ENCODE results near the gene ZNRF2.

DNA sequence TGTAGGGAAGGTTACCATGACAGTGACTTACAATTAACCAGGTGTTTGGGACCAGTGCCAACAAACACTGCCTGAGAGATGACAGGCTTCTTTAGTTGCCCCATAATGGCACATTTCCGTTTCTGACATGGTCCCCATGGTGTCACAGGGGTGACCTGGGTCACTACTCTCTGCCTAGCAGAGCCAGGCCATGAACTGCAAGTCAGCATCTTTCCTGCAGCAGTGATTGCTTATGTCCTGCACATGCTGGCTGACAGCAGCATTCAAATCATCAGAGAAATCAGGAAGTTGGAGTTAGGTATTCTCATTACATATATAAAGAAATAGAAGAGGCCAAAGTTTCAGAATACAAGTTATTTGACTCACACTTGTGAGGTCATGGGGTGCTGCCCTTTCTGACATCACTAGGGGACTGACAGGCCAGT, 47.1 kb upstream of the ZNRF2 start:
- TF ChIP-seq CTCF (IDR thresholded peaks at IDR 0.05) (no peak), EP300 (IDR thresholded peaks at IDR 0.05) (peak in 1 of 2 donors; percentile 18), POLR2A (IDR thresholded peaks at IDR 0.05) (no peak)

Measured in tibial nerve (tissue), 4 donors.